Caco-2 (cell line): ENCODE measurements around the gene ZBED4. TPM values are rescaled to one million over a fixed set of nuclear protein-coding genes. Genes with fewer than 3 reads are reported as not detected.

Source experiments
- BruUV-seq: library from RNA; stranded (reverse); fragments of 400-500 nt; replicated peaks from 2 replicates; lab custom pipeline; 2021; lab: Mats Ljungman, UMichigan
- CTCF ChIA-PET: fragments of 300-600 bp; sonication (Branson Sonifier 250); formaldehyde crosslinking; loops from one replicate; lab custom pipeline; 2022; ENCODE audit warnings: antibody characterized with exemption; lab: Charles Lee
- POLR2A ChIA-PET: fragments of 300-600 bp; sonication (Branson Sonifier 250); formaldehyde crosslinking; loops from one replicate; lab custom pipeline; 2022; ENCODE audit warnings: antibody characterized with exemption; lab: Charles Lee
- DNase-seq, 2 experiments: peaks; one replicate each; pipeline versions ENCODE4 v3.0.0 to v3.0.0-alpha.2; 2020 to 2022
- H3K27me3 ChIP-seq: replicated peaks from 2 replicates; pipeline ENCODE4 v1.6.0; 2011; ENCODE audit warnings: low read length; ENCODE audit not compliant: control insufficient read depth, insufficient read depth
- H3K36me3 ChIP-seq: 2 replicates; pipeline ENCODE4 v1.5.1; 2011; ENCODE audit warnings: low read length; ENCODE audit not compliant: control insufficient read depth, insufficient read depth
- H3K4me1 ChIP-seq: fragments of 250-450 bp; sonication (Bioruptor Pico); 2 replicates; pipeline ENCODE4 v1.5.1; 2020; ENCODE audit warnings: mild to moderate bottlenecking
- H3K4me3 ChIP-seq: 2 replicates; pipeline ENCODE4 v1.5.1; 2011; ENCODE audit warnings: low read depth, mild to moderate bottlenecking, control low read depth, low read length
- H3K9me3 ChIP-seq: fragments of 250-450 bp; sonication (Bioruptor Pico); 2 replicates; pipeline ENCODE4 v1.5.1; 2020; ENCODE audit warnings: mild to moderate bottlenecking, moderate library complexity
- H3K27ac Mint-ChIP-seq: one replicate; pipeline ENCODE4 v1.8.0; 2022; ENCODE audit warnings: mixed read lengths; ENCODE audit not compliant: unreplicated experiment
- H3K27me3 Mint-ChIP-seq: one replicate; pipeline ENCODE4 v1.8.0; 2022; ENCODE audit warnings: mixed read lengths; ENCODE audit not compliant: insufficient read depth, unreplicated experiment
- H3K36me3 Mint-ChIP-seq: one replicate; pipeline ENCODE4 v1.8.0; 2022; ENCODE audit warnings: mild to moderate bottlenecking, mixed read lengths; ENCODE audit not compliant: insufficient read depth, unreplicated experiment
- H3K4me1 Mint-ChIP-seq: one replicate; pipeline ENCODE4 v1.8.0; 2022; ENCODE audit warnings: low read depth, mixed read lengths; ENCODE audit not compliant: unreplicated experiment
- H3K4me3 Mint-ChIP-seq: one replicate; pipeline ENCODE4 v1.8.0; 2022; ENCODE audit warnings: mild to moderate bottlenecking, moderate library complexity, mixed read lengths; ENCODE audit not compliant: unreplicated experiment
- H3K9me3 Mint-ChIP-seq: one replicate; pipeline ENCODE4 v1.8.0; 2022; ENCODE audit warnings: mixed read lengths; ENCODE audit not compliant: unreplicated experiment
- intact Hi-C: fragments of 100-400 bp; cut with micrococcal nuclease; formaldehyde crosslinking; loops from one replicate; pipeline ENCODE4 v1.10.0; 2022; ENCODE audit not compliant: unreplicated experiment
- total RNA-seq: library from RNA; stranded (reverse); gene quantifications from 2 replicates; pipeline ENCODE4 v1.2.3, GENCODE V29; 2022
- TF ChIP-seq, protein P1 (sequence below), 2 experiments: fragments of 200-600 bp in 1 of 2; IDR thresholded peaks; 1 replicate in 1 of 2; 2 replicates in 1 of 2; pipeline versions ENCODE4 v1.5.1 to v1.8.0; 2011 to 2022; ENCODE audit warnings: antibody characterized with exemption in 1 of 2, control low read depth in 1 of 2, inconsistent platforms in 1 of 2, low read depth in 1 of 2, low read length in 1 of 2, mild to moderate bottlenecking in 1 of 2, moderate library complexity in 1 of 2; ENCODE audit not compliant: insufficient read depth in 1 of 2, severe bottlenecking in 1 of 2, unreplicated experiment in 1 of 2

The ZBED4 gene
- total RNA-seq, 1 experiment from 2014 or later = 17.3 TPM

- DNase-seq = no peak
- no peaks in the 10 kb centered on the region for H3K27me3 Mint-ChIP-seq
- Histone ChIP-seq H3K9me3 (no peaks in the 10 kb centered on the region), H3K36me3 (peaks cover 6% of the 10 kb centered on the region), H3K27me3 (no peaks in the 10 kb centered on the region), H3K4me3 (peak overlapping the region; percentile 65), H3K4me1 (peaks cover 13% of the 10 kb centered on the region)
- no peaks in the 10 kb centered on the region for H3K4me1 Mint-ChIP-seq
- no peaks in the 10 kb centered on the region for H3K9me3 Mint-ChIP-seq
- peak overlapping the region; percentile 70 for H3K27ac Mint-ChIP-seq
- intact Hi-C loops = no loop called here
- ChIA-PET CTCF (no interaction called here), POLR2A (no interaction called here)
- no TSS peak for BruUV-seq
- H3K4me3 Mint-ChIP-seq = peak overlapping the region; percentile 77
- peaks cover 59% of the 10 kb centered on the region for H3K36me3 Mint-ChIP-seq
- TF ChIP-seq, protein P1, sequence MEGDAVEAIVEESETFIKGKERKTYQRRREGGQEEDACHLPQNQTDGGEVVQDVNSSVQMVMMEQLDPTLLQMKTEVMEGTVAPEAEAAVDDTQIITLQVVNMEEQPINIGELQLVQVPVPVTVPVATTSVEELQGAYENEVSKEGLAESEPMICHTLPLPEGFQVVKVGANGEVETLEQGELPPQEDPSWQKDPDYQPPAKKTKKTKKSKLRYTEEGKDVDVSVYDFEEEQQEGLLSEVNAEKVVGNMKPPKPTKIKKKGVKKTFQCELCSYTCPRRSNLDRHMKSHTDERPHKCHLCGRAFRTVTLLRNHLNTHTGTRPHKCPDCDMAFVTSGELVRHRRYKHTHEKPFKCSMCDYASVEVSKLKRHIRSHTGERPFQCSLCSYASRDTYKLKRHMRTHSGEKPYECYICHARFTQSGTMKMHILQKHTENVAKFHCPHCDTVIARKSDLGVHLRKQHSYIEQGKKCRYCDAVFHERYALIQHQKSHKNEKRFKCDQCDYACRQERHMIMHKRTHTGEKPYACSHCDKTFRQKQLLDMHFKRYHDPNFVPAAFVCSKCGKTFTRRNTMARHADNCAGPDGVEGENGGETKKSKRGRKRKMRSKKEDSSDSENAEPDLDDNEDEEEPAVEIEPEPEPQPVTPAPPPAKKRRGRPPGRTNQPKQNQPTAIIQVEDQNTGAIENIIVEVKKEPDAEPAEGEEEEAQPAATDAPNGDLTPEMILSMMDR (IDR thresholded peaks at IDR 0.05; ENCODE audit: insufficient read depth in 1 of 2, low read depth in 1 of 2, low read length in 1 of 2, severe bottlenecking in 1 of 2, unreplicated experiment in 1 of 2) = no peak
These were observed 28.2 kb upstream of the ZBED4 start for GRCh38 chr22:49825436-49825835.

DNA sequence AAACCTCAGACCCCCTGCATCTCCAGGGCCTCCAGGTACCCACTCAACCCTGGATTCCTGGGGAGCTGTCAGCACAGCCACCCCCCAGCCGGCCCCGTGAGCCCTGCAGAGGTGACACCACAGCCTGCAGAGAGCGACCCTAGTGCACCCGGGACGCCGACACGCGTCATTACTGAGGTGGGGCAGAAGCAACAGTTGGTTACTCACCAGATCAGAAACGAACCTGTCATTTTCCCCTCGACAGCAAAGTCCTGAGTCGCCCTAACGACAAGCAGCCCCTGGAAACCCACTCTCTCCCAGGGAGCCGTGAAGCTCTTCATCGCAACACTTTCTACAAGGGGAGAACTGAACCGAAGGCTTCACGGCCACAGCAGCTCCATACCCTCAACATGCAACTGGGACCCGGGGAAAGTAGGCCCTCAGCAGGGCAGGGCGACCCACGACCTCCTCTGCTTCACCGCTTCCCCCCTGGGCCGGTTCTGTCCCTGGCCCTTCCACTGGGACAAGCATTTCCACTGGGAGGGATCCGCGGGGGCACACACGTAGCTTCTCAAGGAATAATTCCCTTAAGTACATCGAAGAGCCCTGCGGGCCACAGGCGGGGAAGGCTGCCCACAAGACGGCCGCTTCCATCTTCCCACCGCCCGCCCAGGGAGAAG, 27.6 kb upstream of the ZBED4 start:
- H3K4me3 ChIP-seq = peak overlapping the region; percentile 65
- Mint-ChIP-seq H3K27ac (peak overlapping the region; percentile 70), H3K4me1 (no peaks in the 10 kb centered on the region), H3K36me3 (peaks cover 53% of the 10 kb centered on the region), H3K4me3 (peak overlapping the region; percentile 77), H3K27me3 (no peaks in the 10 kb centered on the region), H3K9me3 (no peaks in the 10 kb centered on the region)
- intact Hi-C loops = no loop called here
- no peak for DNase-seq
- POLR2A ChIA-PET = interaction anchor here (0.5 kb wide), 1 partner anchor 50 kb away, joined by 5 read pairs; no protein-coding TSS in a partner anchor
- H3K36me3 ChIP-seq = peaks cover 6% of the 10 kb centered on the region
- BruUV-seq = no TSS peak
- no peaks in the 10 kb centered on the region for H3K9me3 ChIP-seq
- H3K4me1 ChIP-seq = peaks cover 13% of the 10 kb centered on the region
- H3K27me3 ChIP-seq = no peaks in the 10 kb centered on the region
- TF ChIP-seq, protein P1 (IDR thresholded peaks at IDR 0.05; ENCODE audit: insufficient read depth in 1 of 2, low read depth in 1 of 2, low read length in 1 of 2, severe bottlenecking in 1 of 2, unreplicated experiment in 1 of 2) = no peak
- CTCF ChIA-PET = no interaction called here

- no peaks in the 10 kb centered on the region for H3K27me3 ChIP-seq
- POLR2A ChIA-PET = no interaction called here
- H3K36me3 ChIP-seq = peaks cover 6% of the 10 kb centered on the region
- H3K9me3 ChIP-seq = no peaks in the 10 kb centered on the region
- no peaks in the 10 kb centered on the region for H3K4me1 Mint-ChIP-seq
- intact Hi-C loops = no loop called here
- peak overlapping the region; percentile 65 for H3K4me3 ChIP-seq
- H3K27ac Mint-ChIP-seq = peak overlapping the region; percentile 70
- DNase-seq = peak in 1 of 2 experiments; percentile 54
- H3K4me3 Mint-ChIP-seq = peak overlapping the region; percentile 77
- peaks cover 13% of the 10 kb centered on the region for H3K4me1 ChIP-seq
- H3K9me3 Mint-ChIP-seq = no peaks in the 10 kb centered on the region
- no TSS peak for BruUV-seq
- peaks cover 46% of the 10 kb centered on the region for H3K36me3 Mint-ChIP-seq
- CTCF ChIA-PET = no interaction called here
- no peaks in the 10 kb centered on the region for H3K27me3 Mint-ChIP-seq
- TF ChIP-seq, protein P1 (IDR thresholded peaks at IDR 0.05; ENCODE audit: insufficient read depth in 1 of 2, low read depth in 1 of 2, low read length in 1 of 2, severe bottlenecking in 1 of 2, unreplicated experiment in 1 of 2) = no peak
These were observed 26.9 kb upstream of the ZBED4 start for GRCh38 chr22:49826603-49827270.
